NCI-H82 treated with DMSO at 0.1 percent for 48 hours (cell line): Measurements from ENCODE around the gene CATSPER1.
"Not testable (repeated sequence)": the region's sequence is repeated elsewhere in the genome, so short reads cannot be mapped to it uniquely, and the experiment has no call there.

Experiments
- DNase-seq: peaks from one replicate; lab custom pipeline; 2025; ENCODE audit not compliant: unreplicated experiment; lab: John Stamatoyannopoulos, UW

The CATSPER1 gene

DNA sequence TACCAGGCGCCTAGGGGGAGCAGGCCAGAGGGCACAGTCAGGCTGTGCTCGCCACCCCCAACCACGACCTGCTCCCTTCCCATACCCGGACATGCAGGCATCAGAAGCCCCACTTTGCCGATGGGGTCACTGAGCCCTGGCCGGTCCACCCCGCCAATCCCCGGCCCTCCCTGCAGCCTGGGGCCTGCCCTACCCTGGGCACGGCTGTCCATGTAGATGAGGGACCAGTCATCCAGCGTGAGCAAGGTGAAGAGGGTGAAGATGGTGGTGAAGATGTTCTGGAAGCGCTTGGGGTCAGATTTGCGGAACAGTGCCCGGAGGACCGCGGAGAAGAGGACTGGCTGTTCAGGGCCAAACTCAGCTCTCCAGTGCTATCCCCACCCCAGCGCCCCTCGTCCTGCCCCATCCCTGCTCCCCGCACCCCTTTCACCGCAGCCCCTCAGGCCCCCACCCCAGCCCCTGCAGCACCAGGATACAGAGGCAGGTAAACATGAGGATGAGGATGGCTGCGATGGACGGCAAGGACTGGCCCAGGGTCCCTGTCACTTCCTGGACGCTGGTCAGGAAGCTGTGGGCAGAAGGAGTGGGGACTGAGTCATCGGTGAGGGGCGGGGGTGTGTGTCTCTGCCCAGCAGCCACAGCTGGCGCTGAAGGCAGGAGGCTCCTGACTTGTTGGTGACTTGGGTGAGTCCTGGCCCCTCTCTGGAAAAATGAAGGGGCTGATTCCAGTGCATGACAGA is 5.5 kb downstream of the CATSPER1 start:
- DNase-seq = no peak

- no peak for DNase-seq
Measured at GRCh38 chr11:66020212-66020611, 6.1 kb downstream of the CATSPER1 start.

DNA sequence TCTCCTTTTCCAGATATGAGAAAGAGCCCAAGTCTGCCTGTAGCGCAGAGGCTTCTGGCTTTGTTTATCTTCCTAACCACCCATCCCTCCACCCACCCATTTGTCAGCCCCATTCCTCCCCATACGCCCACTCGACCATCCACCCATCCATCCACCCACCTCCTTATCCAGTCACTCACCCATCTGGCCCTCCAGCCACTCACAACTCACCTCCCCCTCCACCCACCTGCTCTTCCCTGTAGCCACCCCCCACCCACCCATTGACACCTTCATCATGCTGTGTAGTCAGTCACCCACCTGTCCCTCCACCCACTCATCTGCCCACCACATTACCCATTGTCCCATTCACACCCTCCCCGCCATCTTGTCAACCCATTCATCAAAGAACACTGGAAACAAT is 9.0 kb downstream of the CATSPER1 start:
- no peak for DNase-seq

GRCh38 chr11:66016793-66017177 is 9.5 kb downstream of the CATSPER1 start:
- no peak for DNase-seq

GRCh38 chr11:66015936-66016792 is 10.1 kb downstream of the CATSPER1 start:
- DNase-seq = no peak

- DNase-seq = no peak
Measured at GRCh38 chr11:66015454-66015881, 10.8 kb downstream of the CATSPER1 start.

GRCh38 chr11:66014804-66015453 is 11.3 kb downstream of the CATSPER1 start:
- no peak for DNase-seq

- DNase-seq = no peak
Measured at GRCh38 chr11:66013762-66014100, 12.5 kb downstream of the CATSPER1 start.

DNA sequence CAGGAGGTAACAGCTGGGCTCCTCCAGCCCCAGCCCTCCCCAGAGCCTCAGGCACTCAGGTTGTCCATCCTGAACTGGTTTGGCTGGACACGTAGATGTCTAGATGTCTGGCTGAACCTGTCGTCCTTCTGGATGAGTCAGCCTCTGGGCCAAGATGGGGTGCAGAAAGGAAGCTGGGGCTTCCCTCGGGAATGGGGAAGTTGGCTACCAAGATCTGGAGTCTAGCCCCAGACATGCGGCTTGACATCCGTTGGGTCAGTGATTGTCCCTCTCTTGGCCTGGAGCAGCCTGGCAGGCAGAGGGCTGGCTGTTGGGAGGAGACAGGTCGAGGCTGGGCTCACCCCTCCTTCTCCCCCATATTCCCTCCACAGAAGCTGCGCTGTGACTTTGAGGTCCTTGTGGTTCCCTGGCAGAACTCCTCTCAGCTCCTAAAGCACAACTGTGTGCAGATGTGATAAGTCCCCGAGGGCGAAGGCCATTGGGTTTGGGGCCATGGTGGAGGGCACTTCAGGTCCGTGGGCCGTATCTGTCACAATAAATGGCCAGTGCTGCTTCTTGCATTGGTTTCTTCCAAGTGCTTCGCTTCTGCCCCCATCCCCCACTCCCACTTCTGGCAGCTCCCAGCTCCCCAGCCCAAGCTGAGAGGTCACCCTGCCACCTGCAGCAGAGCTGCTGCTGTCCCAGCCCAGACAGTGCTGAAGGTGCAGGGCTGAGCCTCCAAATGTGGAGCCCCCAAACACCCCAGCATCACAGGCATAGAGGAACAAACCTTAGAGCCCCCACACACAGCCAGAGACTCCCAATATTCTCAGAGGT is 13.1 kb downstream of the CATSPER1 start:
- no peak for DNase-seq

GRCh38 chr11:66012371-66012945 is 13.8 kb downstream of the CATSPER1 start:
- no peak for DNase-seq

DNA sequence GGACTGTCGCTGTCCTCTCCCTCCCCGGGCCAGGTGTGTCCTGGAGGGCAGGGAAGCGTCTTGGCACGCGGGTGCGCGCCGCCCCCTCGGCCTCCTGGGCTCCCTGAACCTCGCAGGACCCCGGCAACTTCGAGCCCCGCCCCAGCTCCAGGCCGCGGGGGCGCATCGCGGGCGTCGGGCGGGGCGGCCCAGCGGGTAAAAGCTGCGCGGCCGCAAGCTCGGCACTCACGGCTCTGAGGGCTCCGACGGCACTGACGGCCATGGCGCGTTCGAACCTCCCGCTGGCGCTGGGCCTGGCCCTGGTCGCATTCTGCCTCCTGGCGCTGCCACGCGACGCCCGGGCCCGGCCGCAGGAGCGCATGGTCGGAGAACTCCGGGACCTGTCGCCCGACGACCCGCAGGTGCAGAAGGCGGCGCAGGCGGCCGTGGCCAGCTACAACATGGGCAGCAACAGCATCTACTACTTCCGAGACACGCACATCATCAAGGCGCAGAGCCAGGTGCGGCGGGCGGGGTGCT is 14.4 kb downstream of the CATSPER1 start, which contains the start of gene CST6:
TSS of gene CST6 (plus strand) at position 224 of the 519 bp plus-strand sequence. CDS start at position 261, 37 bp downstream.
- no peak for DNase-seq

DNA sequence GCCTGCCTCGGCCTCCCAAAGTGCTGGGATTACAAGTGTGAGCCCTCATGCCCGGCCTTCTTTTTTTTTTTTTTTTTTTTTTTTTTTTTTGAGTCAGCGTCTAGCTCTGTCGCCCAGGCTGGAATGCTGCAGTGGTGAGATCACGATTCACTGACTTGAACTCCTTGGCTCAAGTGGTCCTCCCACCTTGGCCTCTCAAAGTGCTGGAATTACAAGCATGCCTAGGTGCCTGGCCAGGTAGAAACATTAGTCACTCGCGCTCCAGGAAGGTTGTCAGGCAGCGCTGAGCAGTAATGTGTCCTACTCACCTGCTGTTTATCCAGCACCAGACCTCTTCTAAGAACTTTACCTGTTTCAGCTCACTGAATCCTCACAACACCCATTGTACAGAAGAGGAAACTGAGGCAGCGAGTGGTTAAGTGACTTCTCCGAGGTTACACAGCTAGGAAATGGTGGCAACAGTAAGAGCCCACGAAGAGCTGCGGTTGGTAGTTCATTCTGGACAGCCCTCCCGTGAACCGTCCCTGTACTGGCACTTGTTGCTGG is 15.0 kb downstream of the CATSPER1 start:
- no peak for DNase-seq

- not testable (repeated sequence) for DNase-seq
Measured at GRCh38 chr11:66010036-66010435, 16.2 kb downstream of the CATSPER1 start.

GRCh38 chr11:66008468-66009101 is 17.7 kb downstream of the CATSPER1 start:
- peak; percentile 3 for DNase-seq

GRCh38 chr11:66008095-66008467 is 18.2 kb downstream of the CATSPER1 start:
- DNase-seq = no peak

DNA sequence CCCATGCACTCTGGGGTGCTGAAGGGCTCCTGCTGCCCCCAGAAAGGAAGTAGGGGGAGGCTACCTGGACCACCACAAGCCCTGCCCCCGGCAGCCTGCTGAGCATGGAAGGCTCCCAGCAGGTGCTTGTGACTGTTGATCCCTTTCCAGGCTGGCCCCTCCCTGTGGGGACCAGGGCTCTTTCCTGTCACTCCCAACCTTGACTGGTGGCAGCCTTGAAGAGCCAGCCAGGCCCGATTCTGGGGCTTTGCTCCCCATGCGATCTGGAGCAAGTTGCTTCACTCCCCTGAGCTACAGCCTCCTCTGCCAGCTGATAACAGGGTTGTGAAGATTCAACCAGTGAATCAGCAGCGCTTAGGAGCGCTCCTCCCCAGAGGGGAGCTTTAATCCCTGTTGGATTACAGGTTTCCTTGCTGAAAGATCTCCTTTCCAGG is 19.1 kb downstream of the CATSPER1 start:
- peak; percentile 5 for DNase-seq

GRCh38 chr11:66006891-66007176 is 19.4 kb downstream of the CATSPER1 start:
- DNase-seq = no peak

- DNase-seq = no peak
Measured at GRCh38 chr11:66006134-66006890, 20.0 kb downstream of the CATSPER1 start.

DNA sequence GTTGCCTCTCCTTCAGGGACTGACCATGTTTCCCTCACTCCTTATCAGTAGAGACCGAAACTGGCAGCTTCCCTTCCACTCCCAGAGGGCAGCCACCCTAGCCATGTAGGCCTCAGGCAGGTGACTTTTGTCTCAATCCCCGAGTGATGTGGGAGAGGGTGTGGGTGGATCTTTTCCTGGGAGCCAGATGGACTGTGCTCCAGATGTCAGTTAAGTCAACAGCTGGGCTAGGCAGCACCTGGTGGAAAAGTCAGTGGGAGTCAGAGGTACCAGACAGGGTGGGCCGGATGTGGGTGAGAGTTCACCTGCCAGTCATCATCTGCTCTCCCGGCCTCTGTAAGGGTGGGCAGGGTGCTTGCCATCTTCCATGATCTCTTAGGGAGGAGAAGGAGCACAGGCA is 22.1 kb downstream of the CATSPER1 start:
- no peak for DNase-seq
